ENCODE data around the gene GMDS.

Gene GMDS

DNA sequence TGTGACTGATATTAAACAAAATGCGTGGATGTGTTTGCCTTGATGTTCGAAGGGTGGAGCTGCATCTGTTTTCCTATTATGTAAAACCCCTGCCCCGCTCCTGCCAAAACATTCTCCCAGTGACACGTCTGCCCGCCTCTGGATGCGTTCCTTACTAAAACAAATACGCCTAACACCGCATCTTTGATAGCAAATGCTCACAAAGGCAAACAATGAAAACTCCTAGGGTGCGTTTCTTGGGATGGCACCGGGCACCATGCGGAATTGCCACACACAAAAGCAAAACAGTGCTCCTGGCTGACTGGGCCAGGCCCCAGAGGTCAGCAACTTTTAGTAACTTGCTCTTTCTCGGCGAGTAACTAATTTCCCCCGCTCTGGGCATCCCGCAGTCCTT, 644.6 kb downstream of the GMDS start:
- Histone ChIP-seq H3K27ac (ENCODE audit: low read length) (no peak overlapping the region), H3K27me3 (ENCODE audit: insufficient read depth, low read length, poor library complexity) (peaks cover 2% of the 10 kb centered on the region)

DNA sequence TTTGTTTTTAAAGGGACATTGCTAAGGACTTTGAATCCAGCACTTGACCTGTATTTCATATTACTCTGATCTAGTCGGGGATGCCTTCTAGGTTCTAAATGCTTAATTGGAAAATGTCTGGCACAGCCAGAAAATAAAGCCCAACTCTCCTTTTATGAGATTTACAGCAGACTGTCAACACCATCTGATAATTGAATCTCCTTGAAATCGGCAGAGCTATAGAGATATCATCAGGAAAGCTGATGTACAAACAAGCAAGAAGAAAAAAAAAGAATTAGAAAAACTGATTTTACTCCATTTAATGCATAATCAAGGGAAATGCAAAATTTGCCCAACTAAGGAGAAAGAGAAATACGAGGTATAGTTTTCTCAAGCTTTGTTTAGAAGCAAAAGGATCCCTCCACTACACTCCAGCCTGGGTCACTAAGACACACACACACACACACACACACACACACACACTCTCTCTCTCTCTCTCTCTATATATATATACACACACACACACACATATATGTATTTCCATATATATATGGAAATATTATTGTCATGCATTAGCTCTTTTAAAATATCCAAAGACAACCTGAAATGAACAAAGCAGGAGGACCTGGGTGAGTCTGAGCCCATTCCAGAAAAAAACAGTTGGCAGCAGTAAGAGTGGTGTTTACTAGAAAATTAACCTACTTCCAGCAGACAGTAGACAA, 645.2 kb downstream of the GMDS start:
- Histone ChIP-seq H3K79me2 (ENCODE audit: insufficient read depth, low read length) (no peaks in the 10 kb centered on the region), H2AFZ (ENCODE audit: low read depth, low read length) (no peak overlapping the region), H3K9ac (ENCODE audit: low read depth, low read length) (no peak overlapping the region), H3K36me3 (ENCODE audit: insufficient read depth, low read length) (no peaks in the 10 kb centered on the region), H3K4me1 (ENCODE audit: insufficient read depth, low read length) (peaks cover 22% of the 10 kb centered on the region), H3K4me2 (ENCODE audit: insufficient read depth, low read length) (no peak overlapping the region), H3K9me3 (ENCODE audit: insufficient read depth, low read length, severe bottlenecking) (no peaks in the 10 kb centered on the region), H3K27me3 (ENCODE audit: insufficient read depth, low read length, poor library complexity) (peaks cover 8% of the 10 kb centered on the region), H4K20me1 (ENCODE audit: insufficient read depth, low read length) (no peaks in the 10 kb centered on the region), H3K4me3 (ENCODE audit: low read depth in 1 of 2, low read length in 2 of 2) (no peak overlapping the region), H3K27ac (ENCODE audit: low read length) (no peak overlapping the region)
- ATAC-seq (ENCODE audit: insufficient read depth, low read depth) (no peak), DNase-seq (no peak)
- TF ChIP-seq, protein P1, sequence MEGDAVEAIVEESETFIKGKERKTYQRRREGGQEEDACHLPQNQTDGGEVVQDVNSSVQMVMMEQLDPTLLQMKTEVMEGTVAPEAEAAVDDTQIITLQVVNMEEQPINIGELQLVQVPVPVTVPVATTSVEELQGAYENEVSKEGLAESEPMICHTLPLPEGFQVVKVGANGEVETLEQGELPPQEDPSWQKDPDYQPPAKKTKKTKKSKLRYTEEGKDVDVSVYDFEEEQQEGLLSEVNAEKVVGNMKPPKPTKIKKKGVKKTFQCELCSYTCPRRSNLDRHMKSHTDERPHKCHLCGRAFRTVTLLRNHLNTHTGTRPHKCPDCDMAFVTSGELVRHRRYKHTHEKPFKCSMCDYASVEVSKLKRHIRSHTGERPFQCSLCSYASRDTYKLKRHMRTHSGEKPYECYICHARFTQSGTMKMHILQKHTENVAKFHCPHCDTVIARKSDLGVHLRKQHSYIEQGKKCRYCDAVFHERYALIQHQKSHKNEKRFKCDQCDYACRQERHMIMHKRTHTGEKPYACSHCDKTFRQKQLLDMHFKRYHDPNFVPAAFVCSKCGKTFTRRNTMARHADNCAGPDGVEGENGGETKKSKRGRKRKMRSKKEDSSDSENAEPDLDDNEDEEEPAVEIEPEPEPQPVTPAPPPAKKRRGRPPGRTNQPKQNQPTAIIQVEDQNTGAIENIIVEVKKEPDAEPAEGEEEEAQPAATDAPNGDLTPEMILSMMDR (IDR thresholded peaks at IDR 0.05; ENCODE audit: borderline replicate concordance, extremely low read depth, low read length, poor library complexity, severe bottlenecking) = no peak
- TF ChIP-seq EZH2 (IDR thresholded peaks at IDR 0.05; ENCODE audit: borderline replicate concordance, low read depth, low read length, severe bottlenecking) = no peak

More for the DNA sequence above, 644.6 kb downstream of the GMDS start:
- Histone ChIP-seq H3K4me1 (ENCODE audit: insufficient read depth, low read length) (peaks cover 16% of the 10 kb centered on the region), H3K79me2 (ENCODE audit: insufficient read depth, low read length) (no peaks in the 10 kb centered on the region), H2AFZ (ENCODE audit: low read depth, low read length) (no peak overlapping the region), H3K9ac (ENCODE audit: low read depth, low read length) (no peak overlapping the region), H3K4me2 (ENCODE audit: insufficient read depth, low read length) (no peak overlapping the region), H3K36me3 (ENCODE audit: insufficient read depth, low read length) (no peaks in the 10 kb centered on the region), H4K20me1 (ENCODE audit: insufficient read depth, low read length) (no peaks in the 10 kb centered on the region), H3K4me3 (ENCODE audit: low read depth in 1 of 2, low read length in 2 of 2) (no peak overlapping the region), H3K9me3 (ENCODE audit: insufficient read depth, low read length, severe bottlenecking) (no peaks in the 10 kb centered on the region)
- TF ChIP-seq EZH2 (IDR thresholded peaks at IDR 0.05; ENCODE audit: borderline replicate concordance, low read depth, low read length, severe bottlenecking) = no peak
- TF ChIP-seq, protein P1 (IDR thresholded peaks at IDR 0.05; ENCODE audit: borderline replicate concordance, extremely low read depth, low read length, poor library complexity, severe bottlenecking) = no peak
- ATAC-seq (ENCODE audit: insufficient read depth, low read depth) = no peak
- no peak for DNase-seq

DNA sequence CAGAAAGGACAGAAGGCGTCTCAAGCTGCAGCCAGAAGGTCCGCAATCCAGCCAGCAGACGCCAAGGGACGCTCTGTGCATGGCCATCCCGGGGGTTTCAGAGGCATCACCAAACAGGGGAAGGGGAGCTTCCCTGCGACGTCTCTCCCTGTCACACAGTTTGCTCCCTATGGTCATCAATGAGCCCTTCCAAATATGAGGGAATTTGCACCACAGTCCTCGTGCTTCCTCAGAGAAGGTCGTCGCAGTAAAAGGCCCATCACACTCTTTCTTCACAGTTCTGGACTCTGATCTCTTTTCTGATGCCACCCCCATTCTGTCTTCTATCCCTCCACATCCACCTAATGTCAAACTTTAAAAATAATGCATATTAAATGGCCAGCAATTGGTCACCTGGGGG, 645.9 kb downstream of the GMDS start:
- peaks cover 10% of the 10 kb centered on the region for H3K27me3 ChIP-seq (ENCODE audit: insufficient read depth, low read length, poor library complexity)
- no peak overlapping the region for H3K27ac ChIP-seq (ENCODE audit: low read length)
- H3K4me2 ChIP-seq (ENCODE audit: insufficient read depth, low read length) = no peak overlapping the region
- H3K79me2 ChIP-seq (ENCODE audit: insufficient read depth, low read length) = no peaks in the 10 kb centered on the region
- no peaks in the 10 kb centered on the region for H3K9me3 ChIP-seq (ENCODE audit: insufficient read depth, low read length, severe bottlenecking)
- peaks cover 29% of the 10 kb centered on the region for H3K4me1 ChIP-seq (ENCODE audit: insufficient read depth, low read length)
- no peak for ATAC-seq (ENCODE audit: insufficient read depth, low read depth)
- H3K36me3 ChIP-seq (ENCODE audit: insufficient read depth, low read length) = no peaks in the 10 kb centered on the region
- H2AFZ ChIP-seq (ENCODE audit: low read depth, low read length) = no peak overlapping the region
- H4K20me1 ChIP-seq (ENCODE audit: insufficient read depth, low read length) = no peaks in the 10 kb centered on the region; the same call in 1 of the 2 replicates
- TF ChIP-seq EZH2 (IDR thresholded peaks at IDR 0.05; ENCODE audit: borderline replicate concordance, low read depth, low read length, severe bottlenecking) = no peak
- TF ChIP-seq, protein P1 (IDR thresholded peaks at IDR 0.05; ENCODE audit: borderline replicate concordance, extremely low read depth, low read length, poor library complexity, severe bottlenecking) = no peak
- DNase-seq = no peak
- no peak overlapping the region for H3K9ac ChIP-seq (ENCODE audit: low read depth, low read length)
- H3K4me3 ChIP-seq (ENCODE audit: low read depth in 1 of 2, low read length in 2 of 2) = no peak overlapping the region

Measured in DND-41 (cell line).